GM12891 (cell line): ENCODE data around the gene PSMD6.

Experiments
- DNase-seq: peaks from one replicate; pipeline ENCODE4 v3.0.0; 2011; ENCODE audit warnings: low spot score; ENCODE audit not compliant: insufficient read length
- FAIRE-seq: peaks from 2 replicates; lab custom pipeline; 2011; peaks lifted over from hg19 to GRCh38; lab: Jason Lieb, UNC
- PAX5 ChIP-seq: IDR thresholded peaks from 2 replicates; pipeline ENCODE4 v1.6.1; 2011; ENCODE audit warnings: low read length, moderate library complexity, mild to moderate bottlenecking; ENCODE audit not compliant: insufficient read depth, severe bottlenecking
- POLR2A ChIP-seq: IDR thresholded peaks from 2 replicates; pipeline ENCODE4 v1.6.1; 2011; ENCODE audit warnings: low read depth, low read length, control low read depth
- POLR2AphosphoS5 ChIP-seq: IDR thresholded peaks from 2 replicates; pipeline ENCODE4 v1.6.1; 2011; ENCODE audit warnings: low read depth, low read length, control low read depth
- POU2F2 ChIP-seq: IDR thresholded peaks from 2 replicates; pipeline ENCODE4 v1.6.1; 2011; ENCODE audit warnings: low read depth, mild to moderate bottlenecking, control low read depth, low read length, moderate library complexity
- SPI1 ChIP-seq: IDR thresholded peaks from 2 replicates; pipeline ENCODE4 v1.6.1; 2011; ENCODE audit warnings: low read depth, low read length, control low read depth
- TAF1 ChIP-seq: IDR thresholded peaks from 2 replicates; pipeline ENCODE4 v1.6.1; 2011; ENCODE audit warnings: low read depth, low read length, control low read depth

Gene PSMD6

GRCh38 chr3:63976161-63976871, 47.0 kb downstream of the PSMD6 start:
- TF ChIP-seq TAF1: no peak
- TF ChIP-seq PAX5: no peak
- no peak for TF ChIP-seq POLR2A
- no peak for TF ChIP-seq POLR2AphosphoS5
- no peak for TF ChIP-seq SPI1
- TF ChIP-seq POU2F2: no peak
- no peak for FAIRE-seq
- no peak for DNase-seq

GRCh38 chr3:63975723-63976122, 47.6 kb downstream of the PSMD6 start:
- DNase-seq (no peak), FAIRE-seq (no peak)
- TF ChIP-seq POLR2AphosphoS5: no peak
- TF ChIP-seq SPI1: no peak
- TF ChIP-seq POU2F2: no peak
- no peak for TF ChIP-seq POLR2A
- no peak for TF ChIP-seq PAX5
- no peak for TF ChIP-seq TAF1

GRCh38 chr3:63974451-63974850, 48.8 kb downstream of the PSMD6 start:
- TF ChIP-seq POLR2AphosphoS5 (no peak), TAF1 (no peak), SPI1 (no peak), POU2F2 (no peak), POLR2A (no peak), PAX5 (no peak)
- DNase-seq: no peak
- FAIRE-seq: no peak

- no peak for DNase-seq
- no peak for TF ChIP-seq PAX5
- no peak for TF ChIP-seq SPI1
- no peak for TF ChIP-seq POLR2A
- TF ChIP-seq POLR2AphosphoS5: no peak
- no peak for TF ChIP-seq TAF1
- TF ChIP-seq POU2F2: no peak
- FAIRE-seq: no peak
These were observed 49.9 kb downstream of the PSMD6 start for GRCh38 chr3:63973406-63973805.

GRCh38 chr3:63972987-63973386, 50.3 kb downstream of the PSMD6 start:
- FAIRE-seq (no peak), DNase-seq (no peak)
- TF ChIP-seq POLR2AphosphoS5 (no peak), PAX5 (no peak), SPI1 (no peak)

GRCh38 chr3:63972196-63972595, 51.1 kb downstream of the PSMD6 start:
- FAIRE-seq: no peak
- TF ChIP-seq POU2F2 (no peak), SPI1 (no peak), TAF1 (no peak), POLR2A (no peak), PAX5 (no peak), POLR2AphosphoS5 (no peak)
- no peak for DNase-seq

- DNase-seq: no peak
- no peak for FAIRE-seq
- TF ChIP-seq PAX5: no peak
These were observed 52.4 kb downstream of the PSMD6 start for GRCh38 chr3:63970631-63971475.

GRCh38 chr3:63969876-63970275, 53.4 kb downstream of the PSMD6 start:
- TF ChIP-seq SPI1 (no peak), POU2F2 (no peak), POLR2AphosphoS5 (no peak), POLR2A (no peak), TAF1 (no peak), PAX5 (no peak)
- DNase-seq (no peak), FAIRE-seq (peak; percentile 35)

- FAIRE-seq (no peak), DNase-seq (no peak)
- TF ChIP-seq POLR2A (no peak), SPI1 (no peak), PAX5 (no peak), POLR2AphosphoS5 (no peak), TAF1 (no peak), POU2F2 (no peak)
These were observed 54.5 kb downstream of the PSMD6 start for GRCh38 chr3:63968612-63969350.
